K562 (cell line): ENCODE results near the gene LIMCH1. TPM values are rescaled to one million over a fixed set of nuclear protein-coding genes. Genes with fewer than 3 reads are reported as not detected.

ENCODE experiments used
- ATAC-seq: fragments of 200-7000 bp; cut with Tn5 transposase; 3 replicates; pipeline ENCODE4 v1.9.1; 2020; ENCODE audit warnings: moderate library complexity
- BruUV-seq: library from RNA; stranded (reverse); fragments of 400-500 nt; replicated peaks from 2 replicates; lab custom pipeline; 2021; lab: Mats Ljungman, UMichigan
- CTCF ChIA-PET: fragments of 300-600 bp; formaldehyde crosslinking; extraction: SDS; loops from one replicate; lab custom pipeline; 2021; ENCODE audit warnings: low intra/inter-chr PET ratio; lab: Yijun Ruan, JAX
- POLR2A ChIA-PET: fragments of 300-600, 350-650 bp; sonication (Branson Sonifier 250); formaldehyde crosslinking; extraction: SDS; loops from one replicate; lab custom pipeline; 2021; ENCODE audit warnings: antibody characterized with exemption, inconsistent platforms; lab: Yijun Ruan, JAX
- DNase-seq, 4 experiments: peaks; one replicate each; pipeline versions ENCODE4 v3.0.0 to v3.0.0-alpha.2; 2011 to 2018; ENCODE audit warnings: low spot score in 3 of 4, mixed read lengths in 3 of 4; ENCODE audit errors: extremely low read depth in 1 of 4
- FAIRE-seq: peaks from 2 replicates; lab custom pipeline; 2011; peaks lifted over from hg19 to GRCh38; lab: Jason Lieb, UNC
- H2AFZ ChIP-seq: 2 replicates; pipeline ENCODE4 v1.6.0; 2011; ENCODE audit warnings: low read depth, low read length, control low read depth, inconsistent platforms
- H3K27ac ChIP-seq: fragments of 200-600 bp; 3 replicates; pipeline ENCODE4 v1.8.0; 2011; ENCODE audit warnings: low read depth, mild to moderate bottlenecking, control low read depth, inconsistent platforms, low read length, moderate library complexity, mixed read lengths; ENCODE audit errors: extremely low read depth
- H3K27me3 ChIP-seq, 2 experiments: fragments of 300-600 bp in 1 of 2; 2 replicates in 1 of 2; 3 replicates in 1 of 2; pipeline versions ENCODE4 v1.6.0 to v1.8.0; 2011; ENCODE audit warnings: inconsistent platforms in 2 of 2, low read length in 2 of 2, mild to moderate bottlenecking in 1 of 2, mixed read lengths in 1 of 2, moderate library complexity in 1 of 2; ENCODE audit not compliant: control insufficient read depth in 2 of 2, insufficient read depth in 2 of 2
- H3K36me3 ChIP-seq: fragments of 300-600 bp; 3 replicates; pipeline ENCODE4 v1.8.0; 2011; ENCODE audit warnings: mild to moderate bottlenecking, low read length, inconsistent platforms; ENCODE audit not compliant: control insufficient read depth, insufficient read depth
- H3K4me1 ChIP-seq, 2 experiments: fragments of 200-600 bp in 1 of 2; replicated peaks in 1 of 2; 2 replicates in 1 of 2; 3 replicates in 1 of 2; pipeline versions ENCODE4 v1.5.1 to v1.8.0; 2011; ENCODE audit warnings: inconsistent platforms in 2 of 2, low read length in 2 of 2, mild to moderate bottlenecking in 1 of 2, mixed read lengths in 1 of 2, moderate library complexity in 1 of 2; ENCODE audit not compliant: control insufficient read depth in 2 of 2, insufficient read depth in 2 of 2
- H3K4me2 ChIP-seq: 2 replicates; pipeline ENCODE4 v1.6.1; 2011; ENCODE audit warnings: low read length, control low read depth, inconsistent platforms, mixed read lengths; ENCODE audit not compliant: insufficient read depth
- H3K4me3 ChIP-seq: fragments of 200-600 bp; sonication (generic), shearing (Covaris generic); 2 replicates; pipeline ENCODE4 v1.5.1; 2016; ENCODE audit warnings: control low read depth, inconsistent platforms
- H3K79me2 ChIP-seq: fragments of 200-600 bp; 3 replicates; pipeline ENCODE4 v1.8.0; 2011; ENCODE audit warnings: low read length, inconsistent platforms; ENCODE audit not compliant: control insufficient read depth, insufficient read depth
- H3K9ac ChIP-seq, 2 experiments: 2 replicates each; pipeline versions ENCODE4 v1.6.0 to v1.6.1; 2011; ENCODE audit warnings: low read depth in 2 of 2, low read length in 2 of 2, control low read depth in 1 of 2, inconsistent platforms in 1 of 2, mild to moderate bottlenecking in 1 of 2, mixed read lengths in 1 of 2; ENCODE audit not compliant: insufficient read depth in 1 of 2
- H3K9me1 ChIP-seq: one replicate; pipeline ENCODE4 v1.6.0; 2011; ENCODE audit warnings: inconsistent platforms, mild to moderate bottlenecking, low read length, moderate library complexity; ENCODE audit not compliant: control insufficient read depth, insufficient read depth
- H3K9me3 ChIP-seq: replicated peaks from 2 replicates; pipeline ENCODE4 v1.5.1; 2011; ENCODE audit warnings: low read depth, low read length, inconsistent platforms; ENCODE audit not compliant: control insufficient read depth, insufficient read depth
- H4K20me1 ChIP-seq: replicated peaks from 2 replicates; pipeline ENCODE4 v1.6.1; 2011; ENCODE audit warnings: low read length, inconsistent platforms, mixed read lengths; ENCODE audit not compliant: control insufficient read depth, insufficient read depth
- CEBPB ChIP-seq: fragments of 450-650 bp; IDR thresholded peaks from 2 replicates; pipeline ENCODE4 v1.6.1; 2016; ENCODE audit warnings: missing genetic modification characterization, missing compliant biosample characterization
- ILF3 ChIP-seq: fragments of 450-650 bp; IDR thresholded peaks from 2 replicates; pipeline ENCODE4 v1.6.1; 2018; ENCODE audit warnings: antibody characterized with exemption, mild to moderate bottlenecking, moderate library complexity, borderline replicate concordance
- MED1 ChIP-seq: sonication (generic); formaldehyde crosslinking; IDR thresholded peaks from 2 replicates; pipeline ENCODE4 v1.8.1; 2023; ENCODE audit warnings: missing genetic modification reagents, borderline replicate concordance
- NCOR1 ChIP-seq: fragments of 450-650 bp; IDR thresholded peaks from 2 replicates; pipeline ENCODE4 v1.6.1; 2016; ENCODE audit warnings: mild to moderate bottlenecking, moderate library complexity
- NFYB ChIP-seq: IDR thresholded peaks from 2 replicates; pipeline ENCODE4 v1.6.1; 2011; ENCODE audit warnings: mild to moderate bottlenecking, moderate library complexity; ENCODE audit not compliant: insufficient read length; ENCODE audit errors: extremely low read depth
- PCBP1 ChIP-seq: fragments of 200-400 bp; formaldehyde crosslinking; IDR thresholded peaks from 2 replicates; pipeline ENCODE4 v1.6.1; 2018; ENCODE audit warnings: mild to moderate bottlenecking, low read depth, low read length; ENCODE audit not compliant: poor library complexity, severe bottlenecking
- PTRF ChIP-seq: fragments of 450-650 bp; IDR thresholded peaks from 2 replicates; pipeline ENCODE4 v1.6.1; 2016; ENCODE audit warnings: mild to moderate bottlenecking, missing genetic modification characterization, missing compliant biosample characterization
- SAP30 ChIP-seq: fragments of 200-600 bp; sonication (generic); IDR thresholded peaks from 2 replicates; pipeline ENCODE4 v1.6.1; 2012; ENCODE audit warnings: borderline replicate concordance, low read depth, mild to moderate bottlenecking, moderate library complexity, low read length, control low read depth, inconsistent platforms; ENCODE audit not compliant: insufficient read depth, poor library complexity, severe bottlenecking
- SMAD1 ChIP-seq: fragments of 150-350 bp; IDR thresholded peaks from 2 replicates; pipeline ENCODE4 v1.6.1; 2014; ENCODE audit warnings: low read length, low read depth; ENCODE audit not compliant: partially characterized antibody
- U2AF2 ChIP-seq: fragments of 200-400 bp; formaldehyde crosslinking; optimal IDR thresholded peaks from 2 replicates; pipeline ENCODE3; 2017; ENCODE audit warnings: low read depth, mild to moderate bottlenecking, low read length
- ZNF436 ChIP-seq: fragments of 250-450, 450-650 bp; sonication (Bioruptor Pico); formaldehyde crosslinking; IDR thresholded peaks from 2 replicates; pipeline ENCODE4 v1.7.0; 2020; ENCODE audit warnings: mild to moderate bottlenecking
- WGBS: fragments of 100-300 bp; shearing (Covaris generic); methylation state at CpG from one replicate; pipeline ENCODE4 v1.1.6; 2016; ENCODE audit warnings: low coverage, mixed read lengths; ENCODE audit not compliant: insufficient coverage; ENCODE audit errors: missing lambda C conversion rate; 5-methylcytosine and 5-hydroxymethylcytosine counted together
- in situ Hi-C: fragments of 300-500 bp; cut with MboI; formaldehyde crosslinking; loops from 4 replicates; pipeline ENCODE4 v1.15.0; 2018; ENCODE audit warnings: inconsistent platforms, mixed read lengths
- intact Hi-C: fragments of 100-400 bp; cut with micrococcal nuclease; formaldehyde crosslinking; loops from 2 replicates; pipeline ENCODE4 v1.14.2; 2022
- polyA plus RNA-seq, 8 experiments: library from polyadenylated mRNA; depleted of rRNA in 4 of 8; stranded (reverse) in 5 of 8; unstranded in 3 of 8; fragments of >200 nt; fragmentation: Nextera tagmentation in 2 of 8; fragmentation: Illumina TruSeq in 1 of 8; extraction: Ambion mirVana in 2 of 8; extraction: Trizol in 1 of 8; gene quantifications; 2 replicates each; pipeline versions ENCODE4 v1.2.1 to v1.2.3, GENCODE V29; 2011 to 2014; ENCODE audit warnings: inconsistent platforms in 1 of 8, missing spikeins in 1 of 8
- total RNA-seq, 7 experiments: library from RNA; depleted of rRNA in 6 of 7; stranded (reverse); fragments of >200 nt in 6 of 7; fragmentation: Illumina TruSeq in 2 of 7; extraction: Trizol in 2 of 7; gene quantifications; 2 replicates each; pipeline versions ENCODE4 v1.2.1 to v1.2.3, GENCODE V29; 2011 to 2021; ENCODE audit warnings: low replicate concordance in 1 of 7

LIMCH1 gene
- total and polyA plus RNA-seq, 9 of the 15 experiments (the other 6 are each of a cell fraction or from before 2014, with no cell fraction given) = 0.35 TPM; not detected in 8

GRCh38 chr4:41573502-41574001 is 35.6 kb downstream of the LIMCH1 start:
- Histone ChIP-seq H4K20me1 (no peaks in the 10 kb centered on the region), H3K9me1 (no peaks in the 10 kb centered on the region), H3K9me3 (no peaks in the 10 kb centered on the region), H3K4me1 (no peaks in the 10 kb centered on the region), H3K4me2 (no peak overlapping the region), H3K27ac (no peak overlapping the region), H3K4me3 (no peak overlapping the region), H3K79me2 (no peaks in the 10 kb centered on the region), H3K36me3 (no peaks in the 10 kb centered on the region), H3K27me3 (no peaks in the 10 kb centered on the region), H3K9ac (no peak overlapping the region), H2AFZ (no peak overlapping the region)
- TF ChIP-seq SMAD1 (no peak), PCBP1 (peak; percentile 12)
- no peak for ATAC-seq
- in situ Hi-C loops = no loop called here
- POLR2A ChIA-PET = no interaction called here
- no peak for FAIRE-seq
- WGBS = under 1% methylated on average over 4 of the region's 4 CpGs
- intact Hi-C loops = no loop called here
- CTCF ChIA-PET = no interaction called here
- DNase-seq = no peak
- BruUV-seq = no TSS peak

- no TSS peak for BruUV-seq
- TF ChIP-seq U2AF2 (no peak), MED1 (CRISPR knock-in tag) (no peak), CEBPB (tag) (no peak), ZNF436 (CRISPR knock-in tag) (no peak), SAP30 (no peak), PTRF (no peak), ILF3 (no peak), NFYB (no peak), NCOR1 (no peak)
- Histone ChIP-seq H3K9me3 (no peaks in the 10 kb centered on the region), H3K27me3 (no peaks in the 10 kb centered on the region), H2AFZ (no peak overlapping the region), H3K4me3 (no peak overlapping the region), H3K4me1 (no peaks in the 10 kb centered on the region), H3K27ac (no peak overlapping the region), H3K9ac (no peak overlapping the region), H4K20me1 (no peaks in the 10 kb centered on the region), H3K9me1 (no peaks in the 10 kb centered on the region), H3K79me2 (no peaks in the 10 kb centered on the region), H3K36me3 (no peaks in the 10 kb centered on the region), H3K4me2 (no peak overlapping the region)
- POLR2A ChIA-PET = no interaction called here
- 0% methylated on average over 4 of the region's 4 CpGs for WGBS
- intact Hi-C loops (no loop called here), in situ Hi-C loops (no loop called here)
- CTCF ChIA-PET = no interaction called here
- DNase-seq (no peak), FAIRE-seq (no peak), ATAC-seq (no peak)
These were observed 37.2 kb downstream of the LIMCH1 start for GRCh38 chr4:41575207-41575606.
